Esophagus squamous epithelium (tissue), 5 donors: ENCODE data around the gene TUT4. TPM values are rescaled to one million over a fixed set of nuclear protein-coding genes. Genes with fewer than 3 reads are reported as not detected.
A peak's percentile ranks its signal among the peaks of the same experiment; 100 is the strongest.
"Not testable (repeated sequence)": the region's sequence is repeated elsewhere in the genome, so short reads cannot be mapped to it uniquely, and the experiment has no call there.

ENCODE experiments used
- DNase-seq: peaks from one replicate; lab custom pipeline; 2025; lab: John Stamatoyannopoulos, UW
- H3K27ac ChIP-seq, 4 donors: fragments of 200-600 bp; sonication (generic); one replicate each; pipeline ENCODE4 v1.5.1; 2016 to 2019; ENCODE audit warnings: mild to moderate bottlenecking in 1 of 4
- H3K27me3 ChIP-seq, 4 donors: fragments of 200-600 bp; sonication (generic); 1 replicate in 3 of 4; 2 replicates in 1 of 4; pipeline versions ENCODE4 v1.5.1 to v1.6.0; 2017 to 2021; ENCODE audit warnings: antibody characterized with exemption in 1 of 4
- H3K36me3 ChIP-seq, 3 donors: fragments of 200-600 bp; sonication (generic); one replicate each; pipeline ENCODE4 v1.5.1; 2016 to 2019
- H3K4me1 ChIP-seq, 3 donors: fragments of 200-600 bp; sonication (generic); one replicate each; pipeline ENCODE4 v1.5.1; 2017 to 2019
- H3K4me3 ChIP-seq, 4 donors: fragments of 200-600 bp; sonication (generic); 1 replicate in 3 of 4; 2 replicates in 1 of 4; pipeline ENCODE4 v1.5.1; 2016 to 2019; ENCODE audit warnings: mild to moderate bottlenecking in 2 of 4, moderate library complexity in 1 of 4
- H3K9me3 ChIP-seq, 3 donors: fragments of 200-600 bp; sonication (generic); one replicate each; pipeline ENCODE4 v1.5.1; 2016 to 2019
- CTCF ChIP-seq, 6 experiments: fragments of 450-650 bp in 4 of 6; fragments of 200-600 bp in 2 of 6; sonication (generic) in 2 of 6; IDR thresholded peaks; one replicate each; pipeline ENCODE4 v1.5.1; 2016 to 2019; ENCODE audit warnings: antibody characterized with exemption in 6 of 6, mild to moderate bottlenecking in 4 of 6, moderate library complexity in 4 of 6
- POLR2A ChIP-seq, 4 donors: fragments of 450-650 bp; IDR thresholded peaks; one replicate each; pipeline ENCODE4 v1.6.1; 2017; ENCODE audit warnings: antibody characterized with exemption in 4 of 4, mild to moderate bottlenecking in 4 of 4, moderate library complexity in 3 of 4
- WGBS, 2 donors: methylation state at CpG; one replicate each; pipeline ENCODE4 v1.1.5; 2018; 5-methylcytosine and 5-hydroxymethylcytosine counted together
- intact Hi-C: fragments of 100-400 bp; cut with DNase I; formaldehyde crosslinking; loops from one replicate; pipeline ENCODE4 v1.15.0; 2022
- total RNA-seq, 4 donors: library from RNA; depleted of rRNA; stranded (reverse); fragments of >200 nt; gene quantifications; one replicate each; pipeline ENCODE4 v1.1.0, GENCODE V29; 2016
- donor health status: DM: yes; HTN: yes; CAD: no.

TUT4 gene
- total RNA-seq, 4 donors from 2014 or later, result 18.9 to 56.1 (median 26.8) TPM

- TF ChIP-seq CTCF (IDR thresholded peaks at IDR 0.05), result no peak
- no peak for TF ChIP-seq POLR2A (IDR thresholded peaks at IDR 0.05)
- WGBS, 2 donors, result 92% methylated on average over 10 of the region's 10 CpGs
- DNase-seq, result no peak
- Histone ChIP-seq H3K4me3 (no peak overlapping the region), H3K27ac (no peak overlapping the region), H3K4me1 (no peaks in the 10 kb centered on the region), H3K9me3 (no peaks in the 10 kb centered on the region), H3K27me3 (peaks cover 0 to 8% (median 0%) of the 10 kb centered on the region in 4 donors), H3K36me3 (no peaks in the 10 kb centered on the region)
- intact Hi-C loops, result no loop called here
These were observed 29.3 kb upstream of the TUT4 start for GRCh38 chr1:52582116-52582696.

GRCh38 chr1:52580283-52580682 lies 27.4 kb upstream of the TUT4 start:
- no peaks in the 10 kb centered on the region for H3K36me3 ChIP-seq
- no peak overlapping the region for H3K27ac ChIP-seq
- no peak for TF ChIP-seq CTCF (IDR thresholded peaks at IDR 0.05)
- no peak for TF ChIP-seq POLR2A (IDR thresholded peaks at IDR 0.05)
- H3K9me3 ChIP-seq, result no peaks in the 10 kb centered on the region
- intact Hi-C loops, result no loop called here
- WGBS, 2 donors, result 89% methylated on average over 3 of the region's 3 CpGs
- peaks cover 0 to 8% (median 0%) of the 10 kb centered on the region in 4 donors for H3K27me3 ChIP-seq
- H3K4me1 ChIP-seq, result peaks cover 0 to 1% (median 0%) of the 10 kb centered on the region in 3 donors
- DNase-seq, result no peak
- no peak overlapping the region for H3K4me3 ChIP-seq

GRCh38 chr1:52579415-52579814 lies 26.5 kb upstream of the TUT4 start:
- WGBS, 2 donors, result 39 to 45% methylated on average over 2 of the region's 2 CpGs
- intact Hi-C loops, result no loop called here

GRCh38 chr1:52578066-52578465 lies 25.2 kb upstream of the TUT4 start:
- 72 to 79% methylated on average over 3 of the region's 3 CpGs for WGBS, 2 donors
- H3K36me3 ChIP-seq, DNase-seq, H3K9me3 ChIP-seq, intact Hi-C loops, H3K27ac ChIP-seq, H3K4me3 ChIP-seq, H3K27me3 ChIP-seq: not testable (repeated sequence)
- H3K4me1 ChIP-seq, result peaks cover 0 to 14% (median 9%) of the 10 kb centered on the region in 3 donors

More at GRCh38 chr1:52579415-52579814, 26.5 kb upstream of the TUT4 start:
- no peak overlapping the region for H3K27ac ChIP-seq
- no peak for DNase-seq
- H3K4me3 ChIP-seq, result no peak overlapping the region
- H3K4me1 ChIP-seq, result peaks cover 0 to 10% (median 7%) of the 10 kb centered on the region in 3 donors
- no peak for TF ChIP-seq CTCF (IDR thresholded peaks at IDR 0.05)
- no peak for TF ChIP-seq POLR2A (IDR thresholded peaks at IDR 0.05)
- H3K27me3 ChIP-seq, result peaks cover 0 to 8% (median 0%) of the 10 kb centered on the region in 4 donors
- no peaks in the 10 kb centered on the region for H3K36me3 ChIP-seq
- H3K9me3 ChIP-seq, result no peaks in the 10 kb centered on the region

GRCh38 chr1:52576074-52576473 lies 23.2 kb upstream of the TUT4 start:
- 100% methylated on average over 1 of the region's 1 CpG for WGBS, 2 donors
- DNase-seq, result no peak
- Histone ChIP-seq H3K4me1 (peaks cover 0 to 14% (median 9%) of the 10 kb centered on the region in 3 donors), H3K4me3 (no peak overlapping the region), H3K27me3 (no peaks in the 10 kb centered on the region), H3K27ac (no peak overlapping the region), H3K9me3 (no peaks in the 10 kb centered on the region), H3K36me3 (no peaks in the 10 kb centered on the region)
- intact Hi-C loops, result no loop called here
- no peak for TF ChIP-seq POLR2A (IDR thresholded peaks at IDR 0.05)

GRCh38 chr1:52574594-52574993 lies 21.7 kb upstream of the TUT4 start:
- Histone ChIP-seq H3K4me3 (no peak overlapping the region), H3K27ac (peak overlapping the region in 2 of 4 donors; percentile 4 to 7), H3K27me3 (no peaks in the 10 kb centered on the region), H3K4me1 (peaks cover 0 to 14% (median 9%) of the 10 kb centered on the region in 3 donors), H3K36me3 (no peaks in the 10 kb centered on the region), H3K9me3 (no peaks in the 10 kb centered on the region)
- intact Hi-C loops, result no loop called here
- no peak for DNase-seq
- WGBS, 2 donors, result 19 to 23% methylated on average over 2 of the region's 2 CpGs
- TF ChIP-seq CTCF (IDR thresholded peaks at IDR 0.05), result no peak
- no peak for TF ChIP-seq POLR2A (IDR thresholded peaks at IDR 0.05)
